GM18951 (cell line): Measurements from ENCODE around the gene NPHS2.
"Not testable (repeated sequence)": the region's sequence is repeated elsewhere in the genome, so short reads cannot be mapped to it uniquely, and the experiment has no call there.

ENCODE experiments used
- POLR2A ChIP-seq: IDR thresholded peaks from 4 replicates; pipeline ENCODE4 v1.6.1; 2011; ENCODE audit warnings: mild to moderate bottlenecking; ENCODE audit not compliant: insufficient read length, insufficient read depth; ENCODE audit errors: extremely low read depth
- in situ Hi-C: fragments of 300-500 bp; cut with MboI; formaldehyde crosslinking; loops from one replicate; pipeline ENCODE4 v1.12.0; 2022; ENCODE audit warnings: low sequenced_read_pairs, mixed read lengths, inconsistent platforms; ENCODE audit not compliant: unreplicated experiment

Gene NPHS2

GRCh38 chr1:179583771-179584320 lies 8.1 kb upstream of the NPHS2 start:
- in situ Hi-C loops = no loop called here
- TF ChIP-seq POLR2A = no peak

GRCh38 chr1:179576509-179576908 lies 761 bp upstream of the NPHS2 start:
- TF ChIP-seq POLR2A = no peak
- in situ Hi-C loops = no loop called here

- in situ Hi-C loops = no loop called here
- no peak for TF ChIP-seq POLR2A
Observed at GRCh38 chr1:179558078-179558477, 17.7 kb downstream of the NPHS2 start.

- TF ChIP-seq POLR2A = no peak
- in situ Hi-C loops = no loop called here
Observed at GRCh38 chr1:179554427-179554826, 21.3 kb downstream of the NPHS2 start.

GRCh38 chr1:179550746-179551682 lies 24.7 kb downstream of the NPHS2 start:
- in situ Hi-C loops = no loop called here

GRCh38 chr1:179549368-179549700 lies 26.4 kb downstream of the NPHS2 start:
- no peak for TF ChIP-seq POLR2A
- in situ Hi-C loops = no loop called here

More at GRCh38 chr1:179550746-179551682, 24.7 kb downstream of the NPHS2 start:
- no peak for TF ChIP-seq POLR2A

DNA sequence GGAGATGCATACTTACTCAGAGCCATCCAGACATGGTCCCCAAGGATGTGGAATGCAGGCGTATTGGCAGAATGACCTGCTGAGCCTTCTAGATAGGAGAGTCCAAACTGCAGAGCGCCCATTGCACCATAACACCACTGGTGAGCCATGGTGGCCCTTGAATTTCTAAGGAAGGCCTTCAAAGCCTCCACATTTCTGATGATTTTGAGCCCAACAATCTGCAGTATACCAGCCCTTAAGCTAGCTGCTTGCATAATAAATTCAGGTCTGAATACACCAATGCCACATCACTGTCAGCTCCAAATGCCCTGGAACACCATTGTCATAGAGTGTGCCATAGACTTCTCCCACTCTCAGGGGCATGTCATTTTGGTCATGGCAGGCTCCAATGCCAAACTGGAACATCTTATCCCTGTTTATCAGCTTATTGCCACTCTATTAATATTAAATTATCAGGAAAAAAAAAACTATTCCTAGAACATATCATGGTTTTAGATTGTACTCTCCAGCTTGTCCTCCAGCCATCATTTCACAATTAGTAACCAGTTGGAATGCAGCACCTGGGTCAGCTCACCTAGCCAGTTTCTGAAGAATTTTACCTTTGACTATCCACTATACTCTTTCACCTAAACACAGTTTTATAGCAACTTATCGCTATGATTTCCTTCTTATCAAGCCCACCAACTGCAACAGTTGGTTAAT lies 26.9 kb downstream of the NPHS2 start:
- TF ChIP-seq POLR2A = no peak
- in situ Hi-C loops = no loop called here

DNA sequence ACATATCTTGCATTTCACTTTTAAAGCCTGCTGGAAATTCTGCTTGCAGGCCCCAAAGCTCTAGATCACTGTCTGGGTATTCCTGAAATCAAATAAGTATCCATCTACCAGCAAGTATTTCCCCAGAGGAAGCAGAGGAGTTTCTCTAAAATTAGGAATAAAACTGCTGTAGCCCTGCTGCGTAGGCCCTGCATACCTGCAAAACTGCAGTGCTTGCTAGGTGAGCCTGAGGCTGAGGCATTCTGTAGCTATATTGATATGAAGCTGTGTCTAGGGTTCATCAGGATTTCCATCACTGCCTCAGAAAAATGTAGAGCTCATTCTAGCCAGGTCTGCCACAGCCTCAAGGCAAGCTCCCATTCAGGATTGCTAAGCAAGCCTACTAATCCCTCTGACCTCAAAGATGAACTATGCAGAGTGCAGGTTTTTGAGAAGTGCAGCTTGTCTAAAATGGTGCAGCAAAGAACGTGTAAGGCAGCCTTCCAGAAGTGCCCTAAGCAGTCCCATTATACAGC lies 28.7 kb downstream of the NPHS2 start:
- in situ Hi-C loops = no loop called here
- TF ChIP-seq POLR2A = no peak

DNA sequence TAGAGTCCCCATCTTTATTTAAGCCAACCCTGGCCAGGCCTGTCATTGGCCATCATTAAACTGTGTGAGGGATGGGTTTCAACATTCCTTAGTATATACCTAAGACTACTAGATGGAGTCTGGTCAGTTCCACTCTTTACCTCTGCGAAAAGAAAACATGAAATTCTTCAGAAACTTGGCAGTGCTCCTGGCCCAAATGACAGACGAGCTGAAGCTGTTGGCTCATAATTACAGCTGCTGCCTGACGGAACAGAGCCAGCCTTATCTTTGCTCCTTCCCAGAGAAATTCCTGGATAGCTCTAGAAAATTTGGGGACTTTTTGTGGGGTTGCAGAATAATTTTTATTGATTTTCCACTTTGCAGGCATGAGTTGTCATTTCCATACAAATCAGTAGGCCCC lies 30.4 kb downstream of the NPHS2 start:
- in situ Hi-C loops = no loop called here
- no peak for TF ChIP-seq POLR2A

DNA sequence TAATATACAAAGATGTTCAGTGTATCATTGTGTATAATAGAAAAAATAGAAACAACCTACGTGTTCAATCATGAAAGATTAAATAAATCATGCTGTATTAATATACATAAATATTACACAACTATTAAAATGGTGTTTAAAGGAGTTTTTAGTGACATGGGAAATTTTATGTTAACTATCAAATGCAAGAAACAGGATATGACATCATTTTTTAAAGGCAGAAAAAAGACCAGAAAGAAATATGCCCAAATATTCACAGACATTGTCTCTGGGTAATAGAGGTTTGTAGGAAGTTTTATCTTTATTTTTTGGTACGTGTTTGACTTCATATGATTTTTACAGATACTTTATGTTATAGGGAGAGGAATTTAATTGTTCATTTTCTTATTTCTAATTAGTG lies 34.0 kb downstream of the NPHS2 start:
- no peak for TF ChIP-seq POLR2A
- in situ Hi-C loops = no loop called here

DNA sequence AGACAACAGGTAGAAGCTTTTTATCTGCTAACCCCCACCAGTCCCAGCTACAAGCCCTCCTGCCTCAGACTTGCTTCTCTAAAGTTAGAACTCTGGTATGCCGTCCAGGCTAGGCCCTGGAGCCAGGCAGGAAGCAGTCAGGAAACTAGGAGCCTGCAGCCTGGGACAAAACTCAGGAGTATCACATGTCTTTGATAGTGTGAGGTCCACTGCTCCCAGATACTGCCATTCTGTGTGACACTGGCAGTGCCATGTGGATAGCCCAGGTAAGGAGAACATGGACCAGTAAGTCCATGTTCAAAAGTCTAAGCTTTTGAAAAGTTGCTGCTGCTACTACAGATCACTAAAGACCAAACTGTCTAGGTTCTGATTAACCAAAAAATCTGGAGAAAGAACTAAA lies 45.4 kb downstream of the NPHS2 start:
- no peak for TF ChIP-seq POLR2A
- in situ Hi-C loops = no loop called here

DNA sequence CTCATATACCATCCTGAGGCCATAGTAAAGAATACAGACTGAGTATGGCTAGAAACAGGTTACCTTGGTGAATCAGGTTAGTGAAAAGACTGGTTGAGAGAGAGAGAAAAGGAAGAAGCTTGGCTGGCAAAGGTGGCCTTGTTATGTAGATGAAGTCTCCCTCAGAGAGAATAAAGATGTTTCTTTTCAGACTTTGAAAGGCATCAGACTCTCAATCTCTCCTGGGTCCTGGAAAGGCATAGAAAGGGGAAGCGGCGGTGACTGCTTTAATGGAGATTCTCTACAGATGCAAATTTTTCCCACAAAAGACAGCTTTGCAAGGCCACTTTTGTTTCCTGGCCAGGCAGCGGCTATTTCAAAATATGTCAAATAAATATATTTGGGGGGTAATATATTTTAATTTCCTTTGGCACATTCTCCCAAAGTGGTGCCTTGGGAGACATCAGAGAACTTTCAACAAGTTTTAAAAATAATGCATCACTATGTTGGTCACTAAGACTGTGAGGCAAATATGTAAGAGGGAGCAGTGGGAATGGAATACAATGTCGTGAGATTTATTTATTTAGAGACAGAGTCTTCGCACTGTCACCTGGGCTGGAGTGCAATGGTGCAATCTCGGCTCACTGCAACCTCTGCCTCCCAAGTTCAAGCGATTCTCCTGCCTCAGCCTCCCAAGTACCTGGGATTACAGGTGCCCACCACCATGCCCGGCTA lies 46.1 kb downstream of the NPHS2 start:
- in situ Hi-C loops = no loop called here
- no peak for TF ChIP-seq POLR2A

DNA sequence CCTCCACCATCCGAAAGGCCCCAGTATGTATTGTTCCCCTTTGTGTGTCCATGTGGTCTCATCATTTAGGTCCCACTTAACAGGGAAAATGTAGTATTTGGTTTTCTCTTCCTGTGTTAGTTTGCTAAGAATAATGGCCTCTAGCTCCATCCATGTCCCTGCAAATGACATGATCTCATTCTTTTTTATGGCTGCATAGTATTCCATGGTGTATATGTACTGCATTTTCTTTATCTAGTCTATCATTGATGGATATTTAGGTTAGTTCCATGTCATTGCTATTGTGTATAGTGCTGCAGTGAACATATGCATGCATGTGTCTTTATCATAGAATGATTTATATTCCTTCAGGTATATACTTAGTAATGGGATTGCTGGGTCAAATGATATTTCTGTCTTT lies 57.2 kb downstream of the NPHS2 start:
- in situ Hi-C loops = not testable (repeated sequence)
